Heart left ventricle (tissue), 16 donors: ENCODE data around the gene LYRM4. TPM values are rescaled to one million over a fixed set of nuclear protein-coding genes. Genes with fewer than 3 reads are reported as not detected.

ENCODE experiments used
- ATAC-seq, 4 donors: fragments of 200-7000 bp; cut with Tn5 transposase; one replicate each; pipeline ENCODE4 v1.9.1; 2020 to 2022; ENCODE audit warnings: moderate library complexity in 4 of 4, mild to moderate bottlenecking in 3 of 4, moderate number of reproducible peaks in 1 of 4
- DNase-seq, 5 donors: peaks; one replicate each; pipeline ENCODE4 v3.0.0-alpha.2; 2020
- H3K27ac ChIP-seq, 12 donors: fragments of 200-600 bp; sonication (generic) in 4 of 12; one replicate each; pipeline versions ENCODE4 v1.5.0 to v1.8.0; 2016 to 2022; ENCODE audit warnings: mild to moderate bottlenecking in 2 of 12
- H3K27me3 ChIP-seq, 9 donors: fragments of 200-600 bp; sonication (generic) in 2 of 9; one replicate each; pipeline versions ENCODE4 v1.5.1 to v1.8.0; 2016 to 2022; ENCODE audit warnings: mild to moderate bottlenecking in 3 of 9
- H3K36me3 ChIP-seq, 9 donors: fragments of 200-600 bp; sonication (generic) in 2 of 9; one replicate each; pipeline versions ENCODE4 v1.5.0 to v1.8.0; 2018 to 2022; ENCODE audit warnings: mild to moderate bottlenecking in 2 of 9
- H3K4me1 ChIP-seq, 12 donors: fragments of 200-600 bp; sonication (generic) in 4 of 12; one replicate each; pipeline versions ENCODE4 v1.5.0 to v1.8.0; 2016 to 2022; ENCODE audit warnings: mild to moderate bottlenecking in 3 of 12
- H3K4me3 ChIP-seq, 12 donors: fragments of 200-600 bp; sonication (generic) in 4 of 12; one replicate each; pipeline versions ENCODE4 v1.5.0 to v1.8.0; 2017 to 2022; ENCODE audit warnings: mild to moderate bottlenecking in 9 of 12, moderate library complexity in 4 of 12
- H3K9me3 ChIP-seq, 12 donors: fragments of 200-600 bp; sonication (generic) in 4 of 12; one replicate each; pipeline versions ENCODE4 v1.5.0 to v1.8.0; 2016 to 2022; ENCODE audit warnings: mild to moderate bottlenecking in 1 of 12
- CTCF ChIP-seq, 12 donors: fragments of 200-600 bp; sonication (generic) in 4 of 12; IDR thresholded peaks; one replicate each; pipeline versions ENCODE4 v1.5.0 to v1.8.0; 2018 to 2022; ENCODE audit warnings: antibody characterized with exemption in 12 of 12, mild to moderate bottlenecking in 5 of 12
- POLR2A ChIP-seq, 2 donors: fragments of 450-650 bp; IDR thresholded peaks; one replicate each; pipeline ENCODE4 v1.6.1; 2017; ENCODE audit warnings: antibody characterized with exemption in 2 of 2, mild to moderate bottlenecking in 2 of 2, moderate library complexity in 2 of 2
- WGBS, 4 donors: extraction: QIAGEN DNeasy Blood & Tissue Kit in 2 of 4; methylation state at CpG; one replicate each; pipeline versions ENCODE4 v1.1.5 to v1.1.7; 2013 to 2018; 5-methylcytosine and 5-hydroxymethylcytosine counted together
- intact Hi-C, 10 donors: fragments of 100-400 bp; cut with DNase I; formaldehyde crosslinking; loops; one replicate each; pipeline versions ENCODE4 v1.11.1 to v1.14.2; 2022
- polyA plus RNA-seq, 2 donors: library from polyadenylated mRNA; stranded (reverse); fragments of 200-250 nt; gene quantifications; one replicate each; pipeline ENCODE4 v1.2.3, GENCODE V29; 2013
- total RNA-seq, 9 donors: library from RNA; depleted of rRNA in 2 of 9; stranded (reverse); fragments of >200 nt in 2 of 9; fragmentation: NEBNext Ultra II Directional in 3 of 9; extraction: Animal tissue kit (Norgen Biotek cat#: 25700) in 3 of 9; gene quantifications; one replicate each; pipeline versions ENCODE4 v1.1.0 to v1.2.4, GENCODE V29; 2016 to 2023
- donor health status: ischemic (EF 13 %, LVEDD 7.1; RV severe dilation, severe dysfunction).
- donor health status: healthy with polysubstance abuse.
- donor health status: DM: no; HTN: yes; CAD: no.
- donor health status: DM: no; HTN: no; CAD: no.
- donor health status: ischemic (EF 25% LVEDD 6.9; RV normal size, moderate dysfunction).
- donor health status: ischemic (EF 25% LVEDD 5.7; RV mildly dilated, moderate dysfunction).
- donor health status: healthy.
- donor health status: DM: yes; HTN: yes; CAD: no.
- donor health status: ischemic (EF 35%, LVEDD 5.7; RV mildly dilated, moderate dysfunction).
- donor health status: nonischemic (EF 11% LVEDD 7.7; RV severe dilation, severe dysfunction).
- donor health status: DM: yes; HTN: yes; CAD: no.
- donor health status: PGD.
- donor health status: ischemic (EF 29% LVEDD 5.4; RV normal size, mild dysfunction).
- donor health status: nonischemic (EF 23%, LVEDD 6.1; RV moderate dilation, normal function).

The LYRM4 gene
- total and polyA plus RNA-seq, 11 donors = 18.8 to 39.7 (median 21.3) TPM

GRCh38 chr6:5084360-5084780, 176.4 kb downstream of the LYRM4 start:
- peak; percentile 53 to 87 (median 86) for ATAC-seq

DNA sequence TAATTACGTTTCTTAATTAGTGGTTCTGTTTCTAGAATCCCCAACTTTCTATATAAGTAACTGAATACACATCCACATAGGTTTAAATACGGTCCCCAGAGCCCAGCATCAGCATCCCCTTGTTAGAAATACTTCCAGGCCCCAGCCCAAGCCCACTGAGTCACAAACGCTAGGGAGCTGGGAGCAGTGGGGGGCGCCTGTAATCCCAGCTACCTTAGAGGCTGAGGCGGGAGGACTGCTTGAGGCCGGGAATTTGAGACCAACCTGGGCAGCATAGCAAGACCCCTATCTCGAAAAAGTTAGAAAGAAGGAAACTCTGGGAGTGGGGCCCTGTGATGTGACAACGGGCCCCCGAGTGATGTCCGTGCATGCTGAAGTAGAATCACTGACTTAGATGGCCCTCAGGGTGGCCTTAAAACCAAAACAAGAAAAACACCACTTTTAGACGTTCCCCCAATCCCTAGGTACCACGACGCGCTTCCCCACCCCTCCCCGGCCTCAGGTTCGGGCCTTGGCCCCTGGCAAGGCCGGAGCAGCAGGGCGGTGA, 176.9 kb downstream of the LYRM4 start:
- no peak for TF ChIP-seq POLR2A (IDR thresholded peaks at IDR 0.05)
- no peak for TF ChIP-seq CTCF (IDR thresholded peaks at IDR 0.05)
- H3K4me1 ChIP-seq = peaks cover 0 to 30% (median 10%) of the 10 kb centered on the region in 12 donors
- H3K4me3 ChIP-seq = peak overlapping the region; percentile 47 to 81 (median 70)
- H3K27ac ChIP-seq = peak overlapping the region; percentile 59 to 94 (median 88)
- WGBS, 4 donors = 54 to 86% (median 66%) methylated on average over 10 to 18 of the region's 18 CpGs
- ATAC-seq = no peak
- H3K36me3 ChIP-seq = no peaks in the 10 kb centered on the region
- H3K27me3 ChIP-seq = peaks cover 0 to 28% (median 0%) of the 10 kb centered on the region in 9 donors
- intact Hi-C loops = loop anchor here in 3 of 10 donors (2.0 to 10.0 kb wide), 3 partner anchors 27 to 121 kb away; no protein-coding TSS in a partner anchor
- DNase-seq = no peak
- no peaks in the 10 kb centered on the region for H3K9me3 ChIP-seq

More at GRCh38 chr6:5084360-5084780, 176.4 kb downstream of the LYRM4 start:
- no peaks in the 10 kb centered on the region for H3K9me3 ChIP-seq
- WGBS, 4 donors = 0 to 1% (median 1%) methylated on average over 17 to 57 of the region's 57 CpGs
- H3K4me3 ChIP-seq = peak overlapping the region; percentile 47 to 81 (median 70)
- peak overlapping the region; percentile 59 to 94 (median 88) for H3K27ac ChIP-seq
- no peaks in the 10 kb centered on the region for H3K36me3 ChIP-seq
- intact Hi-C loops = loop anchor here in 3 of 10 donors (2.0 to 10.0 kb wide), 3 partner anchors 26 to 120 kb away; no protein-coding TSS in a partner anchor
- peaks cover 0 to 30% (median 10%) of the 10 kb centered on the region in 12 donors for H3K4me1 ChIP-seq
- TF ChIP-seq CTCF (IDR thresholded peaks at IDR 0.05) = no peak
- TF ChIP-seq POLR2A (IDR thresholded peaks at IDR 0.05) = no peak
- peaks cover 0 to 28% (median 0%) of the 10 kb centered on the region in 9 donors for H3K27me3 ChIP-seq
- peak; percentile 61 to 83 (median 71) for DNase-seq

DNA sequence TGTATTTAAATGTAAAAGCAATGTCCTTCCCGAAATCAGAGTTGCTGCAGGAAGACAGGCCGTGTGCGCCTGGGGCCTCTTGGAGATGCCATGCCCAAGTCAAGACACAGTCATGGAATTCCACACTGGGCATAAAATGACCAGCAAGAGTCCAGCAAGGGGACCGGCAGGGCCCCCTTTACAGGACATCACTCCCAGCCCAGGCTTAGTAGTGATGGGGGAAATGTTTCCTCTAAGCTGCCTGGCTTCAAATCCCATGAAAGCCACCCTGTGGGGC, 177.5 kb downstream of the LYRM4 start:
- Histone ChIP-seq H3K4me1 (peaks cover 0 to 30% (median 10%) of the 10 kb centered on the region in 12 donors), H3K27me3 (peaks cover 0 to 28% (median 0%) of the 10 kb centered on the region in 9 donors), H3K27ac (peak overlapping the region in 1 of 12 donors; percentile 92), H3K36me3 (no peaks in the 10 kb centered on the region), H3K9me3 (no peaks in the 10 kb centered on the region), H3K4me3 (no peak overlapping the region)
- WGBS, 4 donors = 47 to 49% (median 48%) methylated on average over 4 of the region's 4 CpGs
- DNase-seq = no peak
- ATAC-seq = no peak
- intact Hi-C loops = loop anchor here in 2 of 10 donors (5.0 to 10.0 kb wide), 2 partner anchors 39 to 122 kb away; no protein-coding TSS in a partner anchor
- TF ChIP-seq POLR2A (IDR thresholded peaks at IDR 0.05) (no peak), CTCF (IDR thresholded peaks at IDR 0.05) (no peak)

GRCh38 chr6:5082487-5083306, 178.1 kb downstream of the LYRM4 start:
- Histone ChIP-seq H3K27me3 (peaks cover 0 to 28% (median 0%) of the 10 kb centered on the region in 9 donors), H3K36me3 (no peaks in the 10 kb centered on the region), H3K27ac (no peak overlapping the region), H3K4me3 (no peak overlapping the region), H3K4me1 (peaks cover 0 to 26% (median 10%) of the 10 kb centered on the region in 12 donors), H3K9me3 (no peaks in the 10 kb centered on the region)
- ATAC-seq (no peak), DNase-seq (no peak)
- TF ChIP-seq CTCF (IDR thresholded peaks at IDR 0.05) (no peak), POLR2A (IDR thresholded peaks at IDR 0.05) (no peak)
- WGBS, 4 donors = 82 to 85% (median 84%) methylated on average over 12 of the region's 12 CpGs
- intact Hi-C loops = loop anchor here in 2 of 10 donors (5.0 to 10.0 kb wide), 2 partner anchors 40 to 122 kb away; no protein-coding TSS in a partner anchor
